HCT116 (cell line): ENCODE results near the gene CDIP1. TPM values are rescaled to one million over a fixed set of nuclear protein-coding genes. Genes with fewer than 3 reads are reported as not detected.

ENCODE experiments used
- ATAC-seq: fragments of 200-7000 bp; cut with Tn5 transposase; 2 replicates; pipeline ENCODE4 v1.9.1; 2020; ENCODE audit warnings: mild to moderate bottlenecking, moderate library complexity
- BruUV-seq: library from RNA; stranded (reverse); fragments of 400-500 nt; replicated peaks from 2 replicates; lab custom pipeline; 2021; lab: Mats Ljungman, UMichigan
- CTCF ChIA-PET: fragments of 300-600 bp; sonication (Branson Sonifier 250); formaldehyde crosslinking; loops from one replicate; lab custom pipeline; 2021; ENCODE audit warnings: antibody characterized with exemption; lab: Charles Lee
- POLR2A ChIA-PET: fragments of 300-600, 350-600 bp; sonication (Branson Sonifier 250); formaldehyde crosslinking; loops from one replicate; lab custom pipeline; 2021; ENCODE audit warnings: antibody characterized with exemption; lab: Charles Lee
- RAD21 ChIA-PET, 2 experiments: fragments of 300-600 bp; sonication (Branson Sonifier 250); formaldehyde crosslinking; loops; one replicate each; lab custom pipeline; 2023; ENCODE audit warnings: low total read pairs in 2 of 2; ENCODE audit not compliant: uncharacterized antibody in 2 of 2, unreplicated experiment in 2 of 2, low non-redundant PET in 1 of 2; lab: Charles Lee
- DNase-seq: peaks from one replicate; pipeline ENCODE4 v3.0.0-alpha.2; 2010; ENCODE audit warnings: low read depth, low spot score
- H2AFZ ChIP-seq: fragments of 200-600 bp; shearing (Covaris generic), sonication (generic); 2 replicates; pipeline ENCODE4 v1.6.1; 2017; ENCODE audit warnings: low read depth, mixed run types, mixed read lengths, antibody characterized with exemption, low read length; ENCODE audit not compliant: poor library complexity, severe bottlenecking
- H3K27ac ChIP-seq: 2 replicates; pipeline ENCODE4 v1.5.1; 2012; ENCODE audit warnings: low read depth, low read length
- H3K27me3 ChIP-seq: fragments of 200-600 bp; sonication (generic); 2 replicates; pipeline ENCODE4 v1.6.1; 2016; ENCODE audit warnings: mixed run types, low read length, mixed read lengths; ENCODE audit not compliant: insufficient read depth
- H3K36me3 ChIP-seq, 2 experiments: fragments of 200-500 bp in 1 of 2; fragments of 200-600 bp in 1 of 2; sonication (Bioruptor generic) in 1 of 2; sonication (generic) in 1 of 2; 2 replicates each; pipeline versions ENCODE4 v1.5.1 to v1.6.1; 2014 to 2016; ENCODE audit warnings: low read length in 2 of 2, inconsistent platforms in 1 of 2, mixed read lengths in 1 of 2, mixed run types in 1 of 2; ENCODE audit not compliant: insufficient read depth in 2 of 2, control insufficient read depth in 1 of 2
- H3K4me1 ChIP-seq, 2 experiments: fragments of 200-600 bp in 1 of 2; sonication (generic) in 1 of 2; 2 replicates each; pipeline versions ENCODE4 v1.5.1 to v1.6.1; 2012 to 2017; ENCODE audit warnings: low read length in 2 of 2, inconsistent platforms in 1 of 2, mild to moderate bottlenecking in 1 of 2, mixed read lengths in 1 of 2, mixed run types in 1 of 2, moderate library complexity in 1 of 2; ENCODE audit not compliant: insufficient read depth in 2 of 2, control insufficient read depth in 1 of 2
- H3K4me2 ChIP-seq: fragments of 200-600 bp; sonication (generic); 2 replicates; pipeline ENCODE4 v1.6.1; 2017; ENCODE audit warnings: mixed run types, low read length, mixed read lengths
- H3K4me3 ChIP-seq, 2 experiments: fragments of 200-600 bp in 1 of 2; sonication (generic) in 1 of 2; replicated peaks in 1 of 2; 2 replicates each; pipeline ENCODE4 v1.5.1; 2011 to 2016; ENCODE audit warnings: low read length in 2 of 2, control low read depth in 1 of 2, low read depth in 1 of 2, mild to moderate bottlenecking in 1 of 2, mixed read lengths in 1 of 2, mixed run types in 1 of 2
- H3K79me2 ChIP-seq: fragments of 200-600 bp; sonication (generic); 2 replicates; pipeline ENCODE4 v1.6.1; 2017; ENCODE audit warnings: mild to moderate bottlenecking, mixed run types, low read length, moderate library complexity, mixed read lengths; ENCODE audit not compliant: insufficient read depth
- H3K9ac ChIP-seq: fragments of 200-600 bp; sonication (generic); 2 replicates; pipeline ENCODE4 v1.6.1; 2016; ENCODE audit warnings: low read length, mixed read lengths
- H3K9me2 ChIP-seq: fragments of 200-600 bp; sonication (generic), shearing (Covaris generic); 2 replicates; pipeline ENCODE4 v1.6.1; 2017; ENCODE audit warnings: mixed run types, mild to moderate bottlenecking, moderate library complexity; ENCODE audit not compliant: insufficient read depth
- H3K9me3 ChIP-seq, 2 experiments: fragments of 200-500 bp in 1 of 2; fragments of 200-600 bp in 1 of 2; sonication (Bioruptor generic) in 1 of 2; sonication (generic) in 1 of 2; 2 replicates each; pipeline ENCODE4 v1.6.1; 2014 to 2017; ENCODE audit warnings: low read length in 2 of 2, mixed read lengths in 2 of 2, inconsistent platforms in 1 of 2, low read depth in 1 of 2, mild to moderate bottlenecking in 1 of 2, mixed run types in 1 of 2, moderate library complexity in 1 of 2; ENCODE audit not compliant: control insufficient read depth in 1 of 2, insufficient read depth in 1 of 2
- H4K20me1 ChIP-seq: fragments of 200-600 bp; sonication (generic), shearing (Covaris generic); 2 replicates; pipeline ENCODE4 v1.6.1; 2017; ENCODE audit warnings: mixed run types, mild to moderate bottlenecking, moderate library complexity; ENCODE audit not compliant: insufficient read depth
- CBX3 ChIP-seq: IDR thresholded peaks from 2 replicates; pipeline ENCODE4 v1.6.1; 2012; ENCODE audit warnings: low read depth
- CEBPB ChIP-seq: IDR thresholded peaks from 2 replicates; pipeline ENCODE4 v1.6.1; 2012; ENCODE audit warnings: low read depth
- EZH2 ChIP-seq: fragments of 200-600 bp; sonication (generic); IDR thresholded peaks from 2 replicates; pipeline ENCODE4 v1.6.1; 2017; ENCODE audit warnings: antibody characterized with exemption, mixed run types
- EZH2phosphoT487 ChIP-seq: fragments of 200-600 bp; IDR thresholded peaks from 2 replicates; pipeline ENCODE4 v1.6.1; 2018; ENCODE audit warnings: antibody characterized with exemption, borderline replicate concordance
- FOSL1 ChIP-seq: IDR thresholded peaks from 2 replicates; pipeline ENCODE4 v1.6.1; 2012; ENCODE audit warnings: low read depth
- POLR2A ChIP-seq: IDR thresholded peaks from 2 replicates; pipeline ENCODE4 v1.7.0; 2011; ENCODE audit warnings: borderline replicate concordance; ENCODE audit not compliant: insufficient read depth, insufficient read length; ENCODE audit errors: extremely low read depth
- SP1 ChIP-seq: IDR thresholded peaks from 2 replicates; pipeline ENCODE4 v1.6.1; 2012; ENCODE audit warnings: low read depth
- ZFX ChIP-seq: fragments of 450-650 bp; IDR thresholded peaks from 2 replicates; pipeline ENCODE4 v1.6.1; 2017
- intact Hi-C: fragments of 100-400 bp; cut with micrococcal nuclease; formaldehyde crosslinking; loops from 2 replicates; pipeline ENCODE4 v1.10.0; 2022
- total RNA-seq: library from RNA; stranded (reverse); gene quantifications from one replicate; pipeline ENCODE4 v1.2.1, GENCODE V29; 2021; ENCODE audit not compliant: unreplicated experiment
- TF ChIP-seq, protein P1 (sequence below): IDR thresholded peaks from 2 replicates; pipeline ENCODE4 v1.6.1; 2012; ENCODE audit warnings: low read depth
- TF ChIP-seq, protein P2 (sequence below): IDR thresholded peaks from 2 replicates; pipeline ENCODE4 v1.6.1; 2012
- TF ChIP-seq, protein P3 (sequence below), 3 experiments: fragments of 200-600 bp in 1 of 3; sonication (generic) in 1 of 3; IDR thresholded peaks in 2 of 3; conservative IDR thresholded peaks in 1 of 3; 2 replicates each; pipeline ENCODE4 v1.5.1; 2012 to 2017; ENCODE audit warnings: low read depth in 2 of 3, low read length in 2 of 3, antibody characterized with exemption in 1 of 3, borderline replicate concordance in 1 of 3, control low read depth in 1 of 3, mild to moderate bottlenecking in 1 of 3, mixed read lengths in 1 of 3, mixed run types in 1 of 3, moderate library complexity in 1 of 3; ENCODE audit not compliant: insufficient read depth in 1 of 3

CDIP1 gene
- total RNA-seq, 1 experiment from 2014 or later: 7.2 TPM

DNA sequence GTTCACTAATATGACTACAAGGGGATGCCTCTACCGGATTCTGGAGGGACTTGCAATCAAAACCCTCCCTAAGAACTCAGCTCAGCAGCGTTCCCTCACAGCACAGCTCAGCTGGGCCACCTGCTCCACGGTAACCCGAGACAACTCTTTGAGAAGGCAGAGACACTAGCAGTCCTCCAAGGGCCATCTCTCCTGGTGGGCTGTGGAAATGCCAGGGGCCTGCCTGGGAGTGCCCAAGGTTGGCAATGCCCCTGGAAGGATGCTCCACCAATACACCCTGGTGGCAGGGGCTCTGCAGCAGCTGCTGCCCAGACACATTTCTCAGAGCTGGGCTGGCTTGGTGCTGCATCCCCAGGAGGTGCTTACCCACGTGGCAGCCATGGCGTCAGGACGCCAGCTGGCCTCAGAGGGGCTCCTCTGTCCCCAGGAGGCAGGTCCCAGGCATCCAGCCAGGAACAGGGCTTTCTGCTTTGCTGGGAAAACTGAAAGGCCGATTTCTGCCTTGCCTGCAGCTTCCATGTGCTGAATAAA, 16.5 kb downstream of the CDIP1 start (continued):
- TF ChIP-seq, protein P1, sequence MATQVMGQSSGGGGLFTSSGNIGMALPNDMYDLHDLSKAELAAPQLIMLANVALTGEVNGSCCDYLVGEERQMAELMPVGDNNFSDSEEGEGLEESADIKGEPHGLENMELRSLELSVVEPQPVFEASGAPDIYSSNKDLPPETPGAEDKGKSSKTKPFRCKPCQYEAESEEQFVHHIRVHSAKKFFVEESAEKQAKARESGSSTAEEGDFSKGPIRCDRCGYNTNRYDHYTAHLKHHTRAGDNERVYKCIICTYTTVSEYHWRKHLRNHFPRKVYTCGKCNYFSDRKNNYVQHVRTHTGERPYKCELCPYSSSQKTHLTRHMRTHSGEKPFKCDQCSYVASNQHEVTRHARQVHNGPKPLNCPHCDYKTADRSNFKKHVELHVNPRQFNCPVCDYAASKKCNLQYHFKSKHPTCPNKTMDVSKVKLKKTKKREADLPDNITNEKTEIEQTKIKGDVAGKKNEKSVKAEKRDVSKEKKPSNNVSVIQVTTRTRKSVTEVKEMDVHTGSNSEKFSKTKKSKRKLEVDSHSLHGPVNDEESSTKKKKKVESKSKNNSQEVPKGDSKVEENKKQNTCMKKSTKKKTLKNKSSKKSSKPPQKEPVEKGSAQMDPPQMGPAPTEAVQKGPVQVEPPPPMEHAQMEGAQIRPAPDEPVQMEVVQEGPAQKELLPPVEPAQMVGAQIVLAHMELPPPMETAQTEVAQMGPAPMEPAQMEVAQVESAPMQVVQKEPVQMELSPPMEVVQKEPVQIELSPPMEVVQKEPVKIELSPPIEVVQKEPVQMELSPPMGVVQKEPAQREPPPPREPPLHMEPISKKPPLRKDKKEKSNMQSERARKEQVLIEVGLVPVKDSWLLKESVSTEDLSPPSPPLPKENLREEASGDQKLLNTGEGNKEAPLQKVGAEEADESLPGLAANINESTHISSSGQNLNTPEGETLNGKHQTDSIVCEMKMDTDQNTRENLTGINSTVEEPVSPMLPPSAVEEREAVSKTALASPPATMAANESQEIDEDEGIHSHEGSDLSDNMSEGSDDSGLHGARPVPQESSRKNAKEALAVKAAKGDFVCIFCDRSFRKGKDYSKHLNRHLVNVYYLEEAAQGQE: no peak
- TF ChIP-seq ZFX: no peak
- no peak for TF ChIP-seq CBX3
- no peak for TF ChIP-seq POLR2A
- no peak for TF ChIP-seq EZH2phosphoT487
- TF ChIP-seq SP1: no peak
- TF ChIP-seq FOSL1: no peak
- TF ChIP-seq CEBPB: no peak

DNA sequence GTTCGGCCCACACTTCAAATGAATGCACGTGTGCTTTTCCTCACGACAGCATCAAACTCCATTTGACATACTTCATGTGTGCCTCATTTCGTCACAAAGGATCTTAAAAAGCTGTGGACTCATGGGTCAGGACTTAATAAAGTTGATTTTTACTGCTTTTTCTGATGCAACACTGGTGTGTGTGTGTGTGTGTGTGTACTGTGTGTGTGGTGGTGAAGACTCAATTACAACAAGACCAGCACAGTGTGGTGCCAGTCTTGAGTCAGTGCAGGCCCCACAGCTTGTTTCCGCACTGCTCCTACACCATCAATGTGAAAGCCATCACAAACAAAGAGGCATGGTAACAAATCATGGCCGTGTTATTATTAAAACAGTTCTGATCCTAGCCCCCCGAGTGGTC, 17.7 kb downstream of the CDIP1 start:
- H2AFZ ChIP-seq: no peak overlapping the region
- no peaks in the 10 kb centered on the region for H3K9me2 ChIP-seq
- no TSS peak for BruUV-seq
- no peaks in the 10 kb centered on the region for H3K79me2 ChIP-seq
- ChIA-PET POLR2A (no interaction called here), CTCF (no interaction called here), RAD21 (no interaction called here)
- no peaks in the 10 kb centered on the region for H3K36me3 ChIP-seq
- no peak overlapping the region for H3K9ac ChIP-seq
- H3K9me3 ChIP-seq: no peaks in the 10 kb centered on the region
- no peaks in the 10 kb centered on the region for H3K27me3 ChIP-seq
- H3K4me2 ChIP-seq: no peak overlapping the region
- no peak overlapping the region for H3K27ac ChIP-seq
- no peak for ATAC-seq
- TF ChIP-seq SP1 (no peak), EZH2 (no peak), FOSL1 (no peak), EZH2phosphoT487 (no peak)
- TF ChIP-seq, protein P2, sequence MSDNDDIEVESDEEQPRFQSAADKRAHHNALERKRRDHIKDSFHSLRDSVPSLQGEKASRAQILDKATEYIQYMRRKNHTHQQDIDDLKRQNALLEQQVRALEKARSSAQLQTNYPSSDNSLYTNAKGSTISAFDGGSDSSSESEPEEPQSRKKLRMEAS: no peak
- TF ChIP-seq, protein P3, sequence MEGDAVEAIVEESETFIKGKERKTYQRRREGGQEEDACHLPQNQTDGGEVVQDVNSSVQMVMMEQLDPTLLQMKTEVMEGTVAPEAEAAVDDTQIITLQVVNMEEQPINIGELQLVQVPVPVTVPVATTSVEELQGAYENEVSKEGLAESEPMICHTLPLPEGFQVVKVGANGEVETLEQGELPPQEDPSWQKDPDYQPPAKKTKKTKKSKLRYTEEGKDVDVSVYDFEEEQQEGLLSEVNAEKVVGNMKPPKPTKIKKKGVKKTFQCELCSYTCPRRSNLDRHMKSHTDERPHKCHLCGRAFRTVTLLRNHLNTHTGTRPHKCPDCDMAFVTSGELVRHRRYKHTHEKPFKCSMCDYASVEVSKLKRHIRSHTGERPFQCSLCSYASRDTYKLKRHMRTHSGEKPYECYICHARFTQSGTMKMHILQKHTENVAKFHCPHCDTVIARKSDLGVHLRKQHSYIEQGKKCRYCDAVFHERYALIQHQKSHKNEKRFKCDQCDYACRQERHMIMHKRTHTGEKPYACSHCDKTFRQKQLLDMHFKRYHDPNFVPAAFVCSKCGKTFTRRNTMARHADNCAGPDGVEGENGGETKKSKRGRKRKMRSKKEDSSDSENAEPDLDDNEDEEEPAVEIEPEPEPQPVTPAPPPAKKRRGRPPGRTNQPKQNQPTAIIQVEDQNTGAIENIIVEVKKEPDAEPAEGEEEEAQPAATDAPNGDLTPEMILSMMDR (IDR thresholded peaks at IDR 0.05 in 2 of 3, conservative IDR thresholded peaks at IDR 0.05 in 1 of 3; ENCODE audit: borderline replicate concordance in 1 of 3, insufficient read depth in 1 of 3, low read depth in 2 of 3, low read length in 2 of 3): no peak
- intact Hi-C loops: no loop called here
- no peaks in the 10 kb centered on the region for H3K4me1 ChIP-seq
- no peaks in the 10 kb centered on the region for H4K20me1 ChIP-seq
- no peak overlapping the region for H3K4me3 ChIP-seq
- no peak for DNase-seq
